Stomach (tissue), 4 donors: ENCODE data around the gene PLEKHM3.

Source experiments
- POLR2A ChIP-seq, 4 donors: fragments of 450-650 bp; IDR thresholded peaks; one replicate each; pipeline ENCODE4 v1.6.1; 2016; ENCODE audit warnings: antibody characterized with exemption in 4 of 4, control low read depth in 2 of 4, mild to moderate bottlenecking in 1 of 4, moderate library complexity in 1 of 4
- POLR2AphosphoS5 ChIP-seq, 3 donors: sonication (generic); formaldehyde crosslinking; IDR thresholded peaks; one replicate each; pipeline ENCODE4 v1.6.1; 2016; ENCODE audit warnings: antibody characterized with exemption in 3 of 3
- TF ChIP-seq, protein P1 (sequence below), 7 experiments: fragments of 450-650 bp in 4 of 7; fragments of 200-600 bp in 3 of 7; sonication (generic) in 3 of 7; IDR thresholded peaks; one replicate each; pipeline ENCODE4 v1.5.1; 2016 to 2019; ENCODE audit warnings: antibody characterized with exemption in 7 of 7, control low read depth in 2 of 7, mild to moderate bottlenecking in 1 of 7

DNA sequence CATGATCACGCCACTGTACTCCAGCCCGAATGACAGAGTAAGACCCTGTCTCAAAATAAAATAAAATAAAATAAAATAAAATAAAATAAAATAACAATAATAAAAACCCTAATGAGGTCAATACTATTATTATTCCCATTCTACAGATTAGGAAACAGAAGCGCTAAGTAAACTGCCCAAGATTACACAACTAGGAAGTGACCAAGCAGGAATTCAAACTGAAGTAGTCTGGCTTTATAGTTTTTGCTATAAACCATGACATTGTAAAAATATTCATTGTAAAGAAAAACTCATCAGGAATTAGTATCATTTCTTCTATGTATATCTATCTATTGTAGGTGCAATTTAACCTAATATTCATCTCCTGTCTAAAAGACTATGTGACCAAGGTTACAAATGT, 1.2 kb downstream of the PLEKHM3 start:
- TF ChIP-seq POLR2A (IDR thresholded peaks at IDR 0.05) (no peak), POLR2AphosphoS5 (IDR thresholded peaks at IDR 0.05) (no peak)
- TF ChIP-seq, protein P1, sequence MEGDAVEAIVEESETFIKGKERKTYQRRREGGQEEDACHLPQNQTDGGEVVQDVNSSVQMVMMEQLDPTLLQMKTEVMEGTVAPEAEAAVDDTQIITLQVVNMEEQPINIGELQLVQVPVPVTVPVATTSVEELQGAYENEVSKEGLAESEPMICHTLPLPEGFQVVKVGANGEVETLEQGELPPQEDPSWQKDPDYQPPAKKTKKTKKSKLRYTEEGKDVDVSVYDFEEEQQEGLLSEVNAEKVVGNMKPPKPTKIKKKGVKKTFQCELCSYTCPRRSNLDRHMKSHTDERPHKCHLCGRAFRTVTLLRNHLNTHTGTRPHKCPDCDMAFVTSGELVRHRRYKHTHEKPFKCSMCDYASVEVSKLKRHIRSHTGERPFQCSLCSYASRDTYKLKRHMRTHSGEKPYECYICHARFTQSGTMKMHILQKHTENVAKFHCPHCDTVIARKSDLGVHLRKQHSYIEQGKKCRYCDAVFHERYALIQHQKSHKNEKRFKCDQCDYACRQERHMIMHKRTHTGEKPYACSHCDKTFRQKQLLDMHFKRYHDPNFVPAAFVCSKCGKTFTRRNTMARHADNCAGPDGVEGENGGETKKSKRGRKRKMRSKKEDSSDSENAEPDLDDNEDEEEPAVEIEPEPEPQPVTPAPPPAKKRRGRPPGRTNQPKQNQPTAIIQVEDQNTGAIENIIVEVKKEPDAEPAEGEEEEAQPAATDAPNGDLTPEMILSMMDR (IDR thresholded peaks at IDR 0.05): no peak
